Muscle of arm (tissue), 14 donors: ENCODE data around the gene PTPA. TPM values are rescaled to one million over a fixed set of nuclear protein-coding genes. Genes with fewer than 3 reads are reported as not detected.

Experiments used
- DNase-seq: peaks from one replicate; pipeline ENCODE4 v3.0.0-alpha.2; 2013
- long read RNA-seq, 11 donors: transcript quantifications; one replicate each; lab custom pipeline, GENCODE V29; 2026
- polyA plus RNA-seq, 12 donors: library from polyadenylated mRNA; unstranded; fragments of 120-200 nt; gene quantifications; one replicate each; pipeline ENCODE4 v1.2.1, GENCODE V29; 2013; ENCODE audit not compliant: insufficient read length in 12 of 12

The PTPA gene
- polyA plus RNA-seq, result 100 to 1,000 TPM in 9 of 12 donors, 10 to 100 TPM in 2, not detected in 1; 73.2 to 155 (median 116) TPM
- long read RNA-seq, donor 1, transcript PTPA-210 (3 exons, 1,153 nt), result minor isoform, 8 of 46 reads
- long read RNA-seq, donor 1, transcript PTPA-207 (10 exons, 2,737 nt), result major isoform, 10 of 46 reads
- long read RNA-seq, donor 1, partial matches to known transcripts, result 22 of 46 reads
- long read RNA-seq, donor 1, other reads (novel, unspliced or antisense), result 0 of 46 reads
- long read RNA-seq, donor 2, transcript PTPA-214 (3 exons, 988 nt), result minor isoform, 12 of 41 reads
- long read RNA-seq, donor 2, transcript PTPA-207 (10 exons, 2,737 nt), result minor isoform, 9 of 41 reads
- long read RNA-seq, donor 2, transcript PTPA-210 (3 exons, 1,153 nt), result major isoform, 15 of 41 reads
- long read RNA-seq, donor 2, partial matches to known transcripts, result 0 of 41 reads
- long read RNA-seq, donor 2, other reads (novel, unspliced or antisense), result 0 of 41 reads
- long read RNA-seq, donor 3, transcript PTPA-210 (3 exons, 1,153 nt), result major isoform, 11 of 17 reads
- long read RNA-seq, donor 3, partial matches to known transcripts, result 0 of 17 reads
- long read RNA-seq, donor 3, other reads (novel, unspliced or antisense), result 0 of 17 reads
- long read RNA-seq, donor 4, transcript PTPA-214 (3 exons, 988 nt), result major isoform, 6 of 17 reads
- long read RNA-seq, donor 4, partial matches to known transcripts, result 0 of 17 reads
- long read RNA-seq, donor 4, other reads (novel, unspliced or antisense), result 0 of 17 reads
- long read RNA-seq, donor 5, result 0 reads
- long read RNA-seq, donor 6, transcript PTPA-210 (3 exons, 1,153 nt), result major isoform, 7 of 57 reads
- long read RNA-seq, donor 6, partial matches to known transcripts, result 44 of 57 reads
- long read RNA-seq, donor 6, other reads (novel, unspliced or antisense), result 0 of 57 reads
- long read RNA-seq, donor 7, transcript PTPA-210 (3 exons, 1,153 nt), result major isoform, 8 of 61 reads
- long read RNA-seq, donor 7, transcript PTPA-214 (3 exons, 988 nt), result minor isoform, 5 of 61 reads
- long read RNA-seq, donor 7, partial matches to known transcripts, result 39 of 61 reads
- long read RNA-seq, donor 7, other reads (novel, unspliced or antisense), result 0 of 61 reads
- long read RNA-seq, donor 8, transcript PTPA-207 (10 exons, 2,737 nt), result minor isoform, 8 of 46 reads
- long read RNA-seq, donor 8, transcript PTPA-210 (3 exons, 1,153 nt), result major isoform, 23 of 46 reads
- long read RNA-seq, donor 8, transcript PTPA-214 (3 exons, 988 nt), result minor isoform, 9 of 46 reads
- long read RNA-seq, donor 8, partial matches to known transcripts, result 0 of 46 reads
- long read RNA-seq, donor 8, other reads (novel, unspliced or antisense), result 0 of 46 reads
- long read RNA-seq, donor 9, transcript PTPA-210 (3 exons, 1,153 nt), result major isoform, 6 of 14 reads
- long read RNA-seq, donor 9, partial matches to known transcripts, result 0 of 14 reads
- long read RNA-seq, donor 9, other reads (novel, unspliced or antisense), result 0 of 14 reads
- long read RNA-seq, donor 10, transcript PTPA-210 (3 exons, 1,153 nt), result major isoform, 16 of 73 reads
- long read RNA-seq, donor 10, partial matches to known transcripts, result 45 of 73 reads
- long read RNA-seq, donor 10, other reads (novel, unspliced or antisense), result 0 of 73 reads
- long read RNA-seq, donor 11, transcript PTPA-210 (3 exons, 1,153 nt), result major isoform, 13 of 94 reads
- long read RNA-seq, donor 11, transcript PTPA-207 (10 exons, 2,737 nt), result minor isoform, 7 of 94 reads
- long read RNA-seq, donor 11, transcript PTPA-214 (3 exons, 988 nt), result minor isoform, 8 of 94 reads
- long read RNA-seq, donor 11, partial matches to known transcripts, result 59 of 94 reads
- long read RNA-seq, donor 11, other reads (novel, unspliced or antisense), result 0 of 94 reads

- DNase-seq, result peak; percentile 95
These were observed at the start of gene PTPA, which contains the start of gene CRAT for GRCh38 chr9:129110740-129111527. PTPA (plus strand) TSS chr9:129111415; CDS start chr9:129111601, 186 bp downstream. CRAT (minus strand) TSS chr9:129110793; CDS start chr9:129110509, 284 bp downstream.

- no peak for DNase-seq
These were observed 48.2 kb upstream of the PTPA start for GRCh38 chr9:129063061-129063460.

DNA sequence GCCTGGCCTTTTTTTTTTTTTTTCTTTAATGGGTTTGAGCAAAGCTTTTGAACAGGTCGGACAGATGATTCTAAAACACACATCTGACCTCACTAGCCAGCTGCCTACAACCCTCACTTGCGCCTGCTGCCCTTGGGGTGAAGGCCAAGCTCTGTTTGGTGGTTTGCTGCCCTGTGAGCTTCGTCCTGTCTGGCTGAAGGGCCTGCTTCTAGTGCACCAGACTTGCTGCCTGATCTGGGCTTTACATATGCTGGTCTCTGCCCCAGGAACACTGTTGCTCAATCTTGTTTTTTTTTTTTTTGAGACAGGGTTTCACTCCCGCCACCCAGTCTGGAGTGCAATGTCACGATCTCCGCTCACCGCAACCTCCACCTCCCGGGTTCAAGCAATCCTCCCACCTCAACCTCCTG lies 46.7 kb upstream of the PTPA start:
- no peak for DNase-seq

DNA sequence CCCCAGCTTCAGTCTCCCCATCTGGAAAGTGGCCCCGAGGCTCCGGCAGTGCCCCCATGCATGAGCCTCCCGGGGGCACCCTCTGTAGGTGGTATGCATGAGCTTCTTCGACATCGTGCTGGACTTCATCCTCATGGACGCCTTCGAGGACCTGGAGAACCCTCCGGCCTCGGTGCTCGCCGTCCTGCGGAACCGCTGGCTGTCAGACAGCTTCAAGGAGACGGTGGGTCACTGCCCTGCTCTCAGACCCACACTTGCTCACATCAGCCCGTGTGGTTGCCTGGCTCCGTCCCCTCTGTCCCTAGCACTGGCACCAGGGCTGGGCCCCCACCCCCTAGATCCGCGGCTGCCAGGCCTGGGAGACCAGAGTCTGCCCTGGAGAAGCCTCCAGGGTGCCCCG lies 43.1 kb upstream of the PTPA start:
- no peak for DNase-seq

GRCh38 chr9:129068990-129069861 lies 42.0 kb upstream of the PTPA start:
- peak; percentile 15 for DNase-seq

- no peak for DNase-seq
These were observed 41.2 kb upstream of the PTPA start for GRCh38 chr9:129069862-129070641.

DNA sequence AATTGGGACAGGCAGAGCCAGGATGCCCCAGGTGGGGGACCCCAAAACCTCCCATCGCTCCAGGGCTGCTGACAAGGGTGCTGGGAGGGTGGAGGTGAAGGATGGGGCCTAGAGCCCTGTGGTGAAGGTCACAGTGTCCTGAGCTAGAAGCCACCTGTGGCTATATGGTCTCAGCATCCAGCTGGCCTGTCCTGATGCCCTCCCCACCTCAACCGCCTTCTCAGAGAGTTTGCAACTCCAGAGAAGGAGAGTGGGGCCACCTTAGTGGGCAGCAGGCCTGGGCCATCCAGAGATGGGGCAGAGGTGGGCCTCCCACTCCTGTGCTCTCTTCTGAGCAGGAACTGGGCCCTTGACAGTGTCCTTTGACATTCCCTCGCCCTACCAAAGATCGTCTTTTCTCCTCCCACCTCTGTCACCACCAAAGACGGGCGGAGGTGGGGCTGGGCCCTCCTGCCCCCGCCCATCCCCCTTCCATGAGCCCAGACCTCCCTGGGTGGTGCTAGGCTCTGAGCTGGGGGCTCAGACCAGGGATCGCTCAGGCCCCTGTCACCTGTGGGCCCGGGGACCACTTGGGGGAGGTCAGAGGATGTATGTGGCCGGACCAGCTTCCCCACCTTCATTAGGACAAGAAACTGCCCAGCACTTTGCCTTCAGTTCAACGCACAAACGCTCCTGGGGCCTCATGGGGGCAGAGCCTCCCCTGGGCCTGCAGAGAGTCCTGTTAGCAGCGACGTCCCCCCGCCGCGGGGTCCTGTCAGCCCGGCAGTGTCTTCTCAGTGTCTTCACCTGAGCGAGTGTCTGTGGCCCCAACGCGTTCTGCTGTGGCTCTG lies 40.3 kb upstream of the PTPA start:
- DNase-seq, result no peak

DNA sequence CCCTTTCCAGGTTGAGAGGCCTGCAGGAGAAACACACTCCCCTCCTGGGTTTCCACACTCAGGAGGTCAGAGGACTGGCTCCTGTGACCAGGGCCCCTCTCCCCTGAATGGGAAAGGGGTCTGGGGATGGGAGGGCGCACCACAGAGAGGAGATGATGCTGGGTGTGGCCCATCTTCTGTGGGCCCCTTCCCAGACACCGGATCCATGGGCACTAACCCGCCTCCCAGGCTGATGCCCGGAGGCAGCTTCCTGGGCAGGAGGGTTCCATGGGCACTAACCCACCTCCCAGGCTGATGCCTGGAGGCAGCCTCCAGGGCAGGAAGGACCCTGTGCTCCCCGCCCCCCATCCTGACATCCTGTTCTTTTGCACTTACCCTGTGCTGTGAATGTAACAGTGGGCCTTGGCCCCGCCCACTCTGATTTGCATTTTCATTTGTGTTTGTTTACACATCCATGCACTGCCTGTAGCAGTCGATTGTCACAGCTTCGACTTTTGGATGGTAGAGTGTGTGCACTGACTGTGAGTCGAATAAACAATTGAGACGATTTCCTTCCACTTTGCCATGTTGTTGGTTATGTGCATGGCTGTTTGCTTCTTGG lies 39.6 kb upstream of the PTPA start:
- DNase-seq, result no peak

GRCh38 chr9:129072171-129072570 lies 39.0 kb upstream of the PTPA start:
- no peak for DNase-seq

DNA sequence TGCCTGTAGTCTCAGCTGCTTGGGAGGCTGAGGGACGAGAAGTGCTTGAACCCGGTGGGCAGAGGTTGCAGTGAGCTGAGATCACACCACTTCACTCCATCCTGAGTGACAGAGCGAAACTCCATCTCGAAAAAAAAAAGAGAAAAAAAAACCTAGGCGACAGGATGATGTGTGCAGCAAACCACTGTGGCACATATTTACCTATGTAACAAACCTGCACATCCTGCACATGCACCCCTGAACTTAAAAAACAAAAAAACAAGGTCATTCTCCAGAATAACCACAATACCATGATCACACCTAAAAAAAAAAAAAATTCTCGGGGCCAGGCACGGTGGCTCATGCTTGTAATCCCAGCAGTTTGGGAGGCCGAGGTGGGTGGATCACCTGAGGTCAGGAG lies 37.8 kb upstream of the PTPA start:
- DNase-seq, result no peak

GRCh38 chr9:129074106-129074505 lies 37.1 kb upstream of the PTPA start:
- no peak for DNase-seq

- no peak for DNase-seq
These were observed 35.1 kb upstream of the PTPA start for GRCh38 chr9:129075996-129076639.

- DNase-seq, result no peak
These were observed 34.6 kb upstream of the PTPA start for GRCh38 chr9:129076640-129077037.

DNA sequence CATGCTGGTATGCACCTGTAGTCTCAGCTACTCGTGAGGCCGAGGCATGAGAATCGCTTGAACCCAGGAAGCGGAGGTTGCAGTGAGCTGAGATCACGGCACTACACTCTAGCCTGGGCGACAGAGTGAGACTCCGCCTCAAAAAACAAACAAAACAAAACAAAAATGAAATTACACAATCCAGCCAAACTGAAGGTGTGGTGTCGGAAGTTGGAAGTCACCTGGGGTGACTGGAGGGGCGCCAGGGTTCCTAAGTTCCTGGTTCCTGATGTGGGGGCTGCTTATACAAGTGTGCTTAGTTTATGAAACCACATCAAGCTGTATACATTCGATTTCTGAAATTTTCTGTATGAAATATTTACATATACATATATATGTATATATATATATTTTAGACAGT lies 34.0 kb upstream of the PTPA start:
- DNase-seq, result no peak

DNA sequence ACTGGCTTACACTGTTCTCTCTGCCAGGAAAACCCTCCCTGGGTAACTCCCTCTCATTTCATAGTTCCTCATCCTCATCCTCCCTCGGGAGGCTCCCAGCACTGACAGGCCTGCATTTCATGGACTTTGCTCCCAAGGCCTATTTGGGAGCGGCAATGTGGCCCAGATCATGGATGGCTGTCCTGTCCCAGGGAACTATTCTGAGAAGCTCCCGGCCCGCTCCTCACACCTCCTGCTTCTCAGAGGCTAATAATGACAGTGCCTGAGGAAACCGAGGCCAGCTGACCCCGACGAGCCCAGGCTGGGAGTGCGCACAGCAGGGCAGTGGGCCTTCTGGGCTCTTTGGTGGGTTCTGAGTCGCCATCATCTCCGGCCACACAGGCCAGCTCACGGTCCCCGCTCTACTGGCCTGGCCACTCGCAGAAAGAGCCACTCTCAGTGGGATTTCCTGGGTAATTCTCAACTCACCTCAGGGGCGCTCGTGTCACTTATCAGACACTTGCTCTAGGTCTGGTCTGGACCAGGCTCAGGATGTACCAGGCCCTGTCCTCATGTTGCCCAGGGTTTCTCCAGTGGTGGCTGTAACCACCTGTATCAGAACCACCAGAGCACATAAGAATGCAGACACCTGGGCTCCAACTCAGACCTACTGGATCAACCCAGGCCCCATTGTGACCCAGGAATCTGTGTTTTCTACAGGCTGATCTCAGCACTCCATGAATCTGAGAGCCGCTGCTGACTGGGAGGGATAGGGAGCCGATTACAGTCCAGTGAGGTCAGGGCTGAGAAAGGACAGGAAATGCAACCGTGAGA lies 32.3 kb upstream of the PTPA start:
- DNase-seq, result no peak
